ENCODE results near the gene STAT4.

DNA sequence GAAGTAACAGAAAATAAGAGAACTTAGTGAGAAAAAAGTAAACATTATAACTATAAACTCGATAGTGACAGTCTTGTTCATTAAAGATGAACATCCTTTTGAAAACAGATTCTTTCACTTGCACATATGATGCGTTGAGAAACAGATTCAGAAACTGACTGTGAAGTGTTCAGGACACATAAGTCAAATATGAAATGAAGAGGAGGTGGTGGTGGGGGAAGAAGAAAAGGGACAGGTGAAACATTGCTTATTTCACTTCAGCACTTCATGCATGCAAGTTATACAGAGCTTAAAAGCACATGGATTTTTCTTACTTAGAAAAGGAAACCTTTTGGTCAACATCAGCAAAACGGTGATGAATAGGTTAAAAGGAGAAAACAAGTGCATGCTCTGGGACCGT is 42.5 kb downstream of the STAT4 start:
- TF ChIP-seq, protein P1, sequence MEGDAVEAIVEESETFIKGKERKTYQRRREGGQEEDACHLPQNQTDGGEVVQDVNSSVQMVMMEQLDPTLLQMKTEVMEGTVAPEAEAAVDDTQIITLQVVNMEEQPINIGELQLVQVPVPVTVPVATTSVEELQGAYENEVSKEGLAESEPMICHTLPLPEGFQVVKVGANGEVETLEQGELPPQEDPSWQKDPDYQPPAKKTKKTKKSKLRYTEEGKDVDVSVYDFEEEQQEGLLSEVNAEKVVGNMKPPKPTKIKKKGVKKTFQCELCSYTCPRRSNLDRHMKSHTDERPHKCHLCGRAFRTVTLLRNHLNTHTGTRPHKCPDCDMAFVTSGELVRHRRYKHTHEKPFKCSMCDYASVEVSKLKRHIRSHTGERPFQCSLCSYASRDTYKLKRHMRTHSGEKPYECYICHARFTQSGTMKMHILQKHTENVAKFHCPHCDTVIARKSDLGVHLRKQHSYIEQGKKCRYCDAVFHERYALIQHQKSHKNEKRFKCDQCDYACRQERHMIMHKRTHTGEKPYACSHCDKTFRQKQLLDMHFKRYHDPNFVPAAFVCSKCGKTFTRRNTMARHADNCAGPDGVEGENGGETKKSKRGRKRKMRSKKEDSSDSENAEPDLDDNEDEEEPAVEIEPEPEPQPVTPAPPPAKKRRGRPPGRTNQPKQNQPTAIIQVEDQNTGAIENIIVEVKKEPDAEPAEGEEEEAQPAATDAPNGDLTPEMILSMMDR (IDR thresholded peaks at IDR 0.05) = no peak
- TF ChIP-seq POLR2A (IDR thresholded peaks at IDR 0.05) = no peak

All from heart left ventricle (tissue), 13 donors.